DMS 273 treated with DMSO at 0.1 percent for 48 hours (cell line): ENCODE results near the gene NUBP2.

Experiments used
- DNase-seq: peaks from one replicate; lab custom pipeline; 2025; lab: John Stamatoyannopoulos, UW

Gene NUBP2, protein sequence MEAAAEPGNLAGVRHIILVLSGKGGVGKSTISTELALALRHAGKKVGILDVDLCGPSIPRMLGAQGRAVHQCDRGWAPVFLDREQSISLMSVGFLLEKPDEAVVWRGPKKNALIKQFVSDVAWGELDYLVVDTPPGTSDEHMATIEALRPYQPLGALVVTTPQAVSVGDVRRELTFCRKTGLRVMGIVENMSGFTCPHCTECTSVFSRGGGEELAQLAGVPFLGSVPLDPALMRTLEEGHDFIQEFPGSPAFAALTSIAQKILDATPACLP

GRCh38 chr16:1782408-1783264 is at the start of gene NUBP2, which contains the start of gene SPSB3:
NUBP2 (plus strand) TSS chr16:1782960; CDS start chr16:1783021, 61 bp downstream.
SPSB3 (minus strand) TSS chr16:1782571; CDS start chr16:1781483, 1,088 bp downstream.
- DNase-seq: peak; percentile 99

GRCh38 chr16:1734123-1734522 is 48.6 kb upstream of the NUBP2 start:
- DNase-seq: no peak

DNA sequence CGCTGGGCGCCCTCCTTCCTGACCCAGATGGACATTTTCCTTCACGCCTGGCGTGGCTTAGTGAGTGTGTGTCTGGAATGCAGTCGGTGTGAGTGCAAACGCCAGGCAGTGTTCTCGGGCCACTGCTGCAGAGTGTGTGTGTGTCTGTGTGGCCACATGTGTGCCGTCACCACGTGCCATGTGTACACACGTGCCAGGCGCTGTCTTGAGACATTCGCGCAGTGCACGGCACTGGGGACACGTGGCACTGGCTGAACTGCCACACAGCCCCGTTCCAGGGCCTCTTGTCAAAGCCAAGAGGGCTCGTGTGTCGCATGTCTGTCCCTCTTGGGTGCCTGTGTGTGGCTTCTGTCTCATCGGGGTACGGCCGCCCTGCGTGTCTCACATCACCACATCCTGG is 47.9 kb upstream of the NUBP2 start:
- no peak for DNase-seq

DNA sequence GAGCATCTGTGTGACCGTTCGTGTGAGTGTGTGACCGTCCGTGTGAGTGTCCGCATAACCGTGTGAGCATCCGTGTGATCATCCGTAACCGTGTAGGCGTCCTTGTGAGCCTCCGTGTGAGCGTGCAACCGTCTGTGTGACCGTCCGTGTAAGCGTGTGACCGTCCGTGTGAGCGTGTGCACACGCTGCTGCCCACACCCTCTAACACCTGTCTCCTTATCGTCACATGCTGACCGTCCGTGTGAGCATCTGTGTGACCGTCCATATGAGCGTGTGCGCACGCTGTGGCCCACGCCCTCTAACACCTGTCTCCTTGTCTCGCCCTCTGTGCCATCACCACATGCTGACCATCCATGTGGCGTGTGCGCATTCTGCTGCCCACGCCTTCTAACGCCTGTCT is 42.5 kb upstream of the NUBP2 start:
- no peak for DNase-seq

- no peak for DNase-seq
Measured at GRCh38 chr16:1740781-1741490, 41.8 kb upstream of the NUBP2 start.

- no peak for DNase-seq
Measured at GRCh38 chr16:1741553-1742165, 41.1 kb upstream of the NUBP2 start.

DNA sequence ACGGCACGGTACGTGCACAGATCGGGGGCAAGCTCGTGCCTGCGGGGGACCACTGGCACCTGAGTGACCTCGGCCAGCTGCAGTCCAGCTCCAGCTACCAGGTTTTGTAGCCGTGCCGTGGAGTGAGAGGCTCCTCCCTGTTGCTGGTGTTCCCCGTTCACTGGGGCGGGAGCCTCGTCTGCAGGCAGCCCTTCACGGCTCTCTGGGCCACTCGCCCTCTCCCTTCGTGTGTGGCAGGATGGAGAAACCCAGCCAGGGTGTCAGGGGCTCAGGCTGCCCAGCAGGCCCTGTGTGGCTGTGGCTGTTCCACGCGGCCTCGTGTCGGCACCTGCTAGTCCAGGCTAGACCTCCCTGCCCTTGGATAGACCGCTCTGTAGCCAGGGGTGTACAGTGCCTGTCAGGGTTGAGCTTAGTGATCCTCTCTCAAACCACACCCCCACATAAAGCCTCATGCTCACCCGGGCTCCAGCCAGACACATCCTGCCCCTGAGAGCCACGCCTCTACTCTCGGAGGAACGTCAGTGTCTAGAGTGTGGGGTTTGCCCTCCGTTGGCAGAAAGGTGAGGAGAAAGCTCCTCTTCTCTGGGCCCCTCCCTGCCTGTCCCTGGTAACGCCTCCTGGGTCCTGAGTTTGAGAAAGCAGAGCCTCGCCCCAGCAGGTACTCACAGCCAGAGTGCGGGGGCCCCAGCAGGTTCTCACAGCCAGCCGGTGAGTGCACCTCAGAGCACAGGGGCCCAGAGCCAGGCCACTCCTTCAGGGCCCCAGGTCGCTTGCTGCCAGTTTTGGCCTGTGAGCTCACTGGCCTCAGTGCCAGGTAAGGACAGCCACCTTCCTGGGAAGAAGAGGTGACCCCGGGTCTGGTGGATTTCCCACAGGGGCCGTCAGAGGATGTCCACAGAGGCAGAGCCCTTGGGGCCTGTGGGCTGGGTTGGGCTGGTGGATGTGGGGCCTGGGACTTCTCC is 39.1 kb upstream of the NUBP2 start:
- no peak for DNase-seq

- no peak for DNase-seq
Measured at GRCh38 chr16:1744338-1744840, 38.4 kb upstream of the NUBP2 start.

DNA sequence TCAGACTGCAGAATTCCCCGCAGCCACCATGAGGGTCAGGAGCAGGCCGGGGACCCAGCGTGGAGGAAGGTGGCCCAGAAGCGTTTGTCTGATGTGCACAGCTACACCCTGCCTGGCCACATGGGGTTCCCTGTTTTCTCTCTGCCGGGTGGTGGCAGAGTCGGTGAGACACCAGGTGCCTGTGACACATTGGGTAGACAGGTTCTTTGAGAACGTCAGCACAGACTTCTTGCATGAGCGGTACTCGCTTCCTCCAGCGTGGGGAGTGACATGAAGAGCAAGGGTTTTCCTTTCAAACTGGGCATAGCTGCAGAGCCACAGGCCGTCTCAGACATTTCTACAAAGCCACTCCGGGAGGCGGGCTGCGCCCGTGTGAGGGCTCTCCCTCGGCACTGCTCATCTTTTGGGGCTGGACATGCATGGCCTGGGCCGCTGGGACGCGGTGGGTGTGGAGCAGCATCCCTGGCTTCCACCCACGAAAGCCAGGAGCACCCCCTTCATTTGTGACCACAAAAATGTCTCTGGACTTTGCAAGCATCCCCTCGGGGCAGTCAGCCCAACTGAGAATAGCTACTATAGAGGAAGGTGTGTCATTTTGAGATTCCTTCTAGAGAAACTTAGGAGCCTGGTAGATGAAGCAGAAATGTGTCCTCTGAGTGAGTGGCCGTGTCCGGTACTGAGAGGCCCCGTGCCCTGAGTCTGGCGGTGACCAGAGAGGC is 37.4 kb upstream of the NUBP2 start:
- no peak for DNase-seq

- no peak for DNase-seq
Measured at GRCh38 chr16:1745900-1746692, 36.7 kb upstream of the NUBP2 start.

GRCh38 chr16:1746693-1747195 is 36.0 kb upstream of the NUBP2 start:
- no peak for DNase-seq

- no peak for DNase-seq
Measured at GRCh38 chr16:1747934-1748333, 34.8 kb upstream of the NUBP2 start.

- no peak for DNase-seq
Measured at GRCh38 chr16:1749152-1750117, 33.3 kb upstream of the NUBP2 start.

GRCh38 chr16:1751946-1752345 is 30.8 kb upstream of the NUBP2 start:
- no peak for DNase-seq

- no peak for DNase-seq
Measured at GRCh38 chr16:1752853-1753252, 29.9 kb upstream of the NUBP2 start.

GRCh38 chr16:1754204-1754603 is 28.6 kb upstream of the NUBP2 start:
- DNase-seq: no peak

DNA sequence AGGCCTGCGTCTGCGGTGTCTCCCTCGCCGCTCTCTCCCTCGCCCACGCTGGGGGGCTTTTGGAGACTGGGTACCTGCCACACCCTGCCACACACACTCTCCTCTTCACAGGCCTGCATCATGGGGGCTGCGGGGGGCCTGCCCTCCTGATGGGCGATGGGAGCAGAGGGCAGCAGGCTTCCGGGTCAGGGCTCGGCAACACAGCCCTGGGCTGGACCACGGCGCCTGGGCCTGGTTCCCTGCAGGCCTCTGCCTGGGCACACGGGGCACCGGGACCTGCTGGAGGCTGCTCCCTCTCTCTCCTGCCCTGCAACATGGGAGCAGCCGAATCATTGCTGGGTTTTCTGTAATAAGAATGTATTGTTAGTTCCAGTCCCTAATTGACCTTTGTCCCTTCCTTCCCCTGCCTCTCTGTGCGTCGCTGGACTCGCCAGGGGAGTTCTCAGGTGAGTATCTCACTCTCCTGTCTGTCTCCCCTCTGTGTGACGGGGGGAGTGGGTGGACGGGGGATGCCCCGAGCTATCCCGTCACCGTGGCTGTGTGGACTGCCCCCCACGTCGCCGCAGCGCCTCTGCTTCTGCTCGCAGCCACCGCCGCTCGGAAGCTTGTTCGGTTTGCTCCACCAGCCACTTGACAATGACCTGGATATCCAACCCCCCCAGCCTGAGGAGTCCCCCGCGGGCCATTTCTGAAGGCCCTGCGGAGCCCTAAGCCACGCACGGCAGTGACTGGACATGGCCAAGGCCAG is 24.9 kb upstream of the NUBP2 start:
- DNase-seq: no peak
